Activated CD8-positive, alpha-beta T cell treated with anti-CD3 and anti-CD28 coated beads for 36 hours (primary cell): ENCODE data around the gene FAM98C. TPM values are rescaled to one million over a fixed set of nuclear protein-coding genes. Genes with fewer than 3 reads are reported as not detected.
A peak's percentile ranks its signal among the peaks of the same experiment; 100 is the strongest.

Experiments used
- ATAC-seq: fragments of 200-7000 bp; cut with Tn5 transposase; one replicate; pipeline ENCODE4 v1.10.0; 2021; ENCODE audit warnings: mild to moderate bottlenecking, moderate library complexity
- CTCF ChIA-PET: fragments of 350-600 bp; sonication (Branson Sonifier 250); formaldehyde crosslinking; loops from one replicate; lab custom pipeline; 2021; ENCODE audit warnings: antibody characterized with exemption; lab: Charles Lee
- POLR2A ChIA-PET: fragments of 350-600 bp; sonication (Branson Sonifier 250); formaldehyde crosslinking; loops from one replicate; lab custom pipeline; 2021; ENCODE audit warnings: antibody characterized with exemption; lab: Charles Lee
- DNase-seq: peaks from one replicate; pipeline ENCODE4 v3.0.0-alpha.2; 2020
- H3K27ac Mint-ChIP-seq: one replicate; pipeline ENCODE4 v1.8.0; 2021; ENCODE audit warnings: mild to moderate bottlenecking, mixed read lengths
- H3K27me3 Mint-ChIP-seq: one replicate; pipeline ENCODE4 v1.8.0; 2021; ENCODE audit warnings: mixed read lengths
- H3K36me3 Mint-ChIP-seq: one replicate; pipeline ENCODE4 v1.8.0; 2021; ENCODE audit warnings: low read depth, mixed read lengths
- H3K4me1 Mint-ChIP-seq: one replicate; pipeline ENCODE4 v1.8.0; 2021; ENCODE audit warnings: low read depth, mixed read lengths
- H3K4me3 Mint-ChIP-seq: one replicate; pipeline ENCODE4 v1.8.0; 2021; ENCODE audit warnings: mild to moderate bottlenecking, moderate library complexity, mixed read lengths
- H3K9me3 Mint-ChIP-seq: one replicate; pipeline ENCODE4 v1.8.0; 2021; ENCODE audit warnings: mixed read lengths
- intact Hi-C: fragments of 100-400 bp; cut with micrococcal nuclease; formaldehyde crosslinking; loops from one replicate; pipeline ENCODE4 v1.10.0; 2022
- total RNA-seq, 2 experiments: library from RNA; stranded (reverse); gene quantifications; one replicate each; pipeline ENCODE4 v1.2.3, GENCODE V29; 2021
- TF ChIP-seq, protein P1 (sequence below): fragments of 200-600 bp; IDR thresholded peaks from one replicate; pipeline ENCODE4 v1.8.0; 2022; ENCODE audit warnings: antibody characterized with exemption, mild to moderate bottlenecking

FAM98C gene
- total RNA-seq, 2 experiments from 2014 or later, result 11.7 to 12.5 TPM

DNA sequence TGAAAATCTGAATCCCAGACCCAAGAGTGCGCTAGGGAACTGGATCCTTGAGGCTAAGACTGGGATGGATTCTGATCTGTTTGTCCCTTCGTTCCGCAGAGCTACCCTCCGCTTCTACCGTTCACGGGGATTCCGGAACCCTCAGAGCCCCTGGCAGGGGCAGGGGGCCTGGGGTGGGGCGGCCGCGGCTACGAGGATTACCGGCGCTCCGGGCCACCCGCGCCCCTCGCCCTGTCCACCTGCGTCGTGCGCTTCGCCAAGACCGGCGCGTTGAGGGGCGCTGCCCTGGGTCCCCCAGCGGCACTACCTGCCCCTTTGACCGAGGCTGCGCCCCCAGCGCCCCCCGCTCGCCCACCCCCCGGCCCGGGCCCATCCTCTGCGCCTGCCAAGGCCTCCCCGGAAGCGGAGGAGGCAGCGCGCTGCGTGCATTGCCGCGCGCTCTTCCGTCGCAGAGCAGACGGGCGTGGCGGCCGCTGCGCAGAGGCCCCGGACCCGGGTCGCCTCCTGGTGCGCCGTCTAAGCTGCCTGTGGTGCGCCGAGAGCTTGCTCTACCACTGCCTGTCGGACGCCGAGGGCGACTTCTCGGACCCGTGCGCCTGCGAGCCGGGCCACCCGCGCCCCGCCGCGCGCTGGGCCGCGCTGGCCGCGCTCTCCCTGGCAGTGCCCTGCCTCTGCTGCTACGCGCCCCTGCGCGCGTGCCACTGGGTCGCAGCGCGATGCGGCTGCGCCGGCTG is 7.3 kb upstream of the FAM98C start:
- TF ChIP-seq, protein P1, sequence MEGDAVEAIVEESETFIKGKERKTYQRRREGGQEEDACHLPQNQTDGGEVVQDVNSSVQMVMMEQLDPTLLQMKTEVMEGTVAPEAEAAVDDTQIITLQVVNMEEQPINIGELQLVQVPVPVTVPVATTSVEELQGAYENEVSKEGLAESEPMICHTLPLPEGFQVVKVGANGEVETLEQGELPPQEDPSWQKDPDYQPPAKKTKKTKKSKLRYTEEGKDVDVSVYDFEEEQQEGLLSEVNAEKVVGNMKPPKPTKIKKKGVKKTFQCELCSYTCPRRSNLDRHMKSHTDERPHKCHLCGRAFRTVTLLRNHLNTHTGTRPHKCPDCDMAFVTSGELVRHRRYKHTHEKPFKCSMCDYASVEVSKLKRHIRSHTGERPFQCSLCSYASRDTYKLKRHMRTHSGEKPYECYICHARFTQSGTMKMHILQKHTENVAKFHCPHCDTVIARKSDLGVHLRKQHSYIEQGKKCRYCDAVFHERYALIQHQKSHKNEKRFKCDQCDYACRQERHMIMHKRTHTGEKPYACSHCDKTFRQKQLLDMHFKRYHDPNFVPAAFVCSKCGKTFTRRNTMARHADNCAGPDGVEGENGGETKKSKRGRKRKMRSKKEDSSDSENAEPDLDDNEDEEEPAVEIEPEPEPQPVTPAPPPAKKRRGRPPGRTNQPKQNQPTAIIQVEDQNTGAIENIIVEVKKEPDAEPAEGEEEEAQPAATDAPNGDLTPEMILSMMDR, result no peak
- peak; percentile 54 for DNase-seq
- peak overlapping the region; percentile 56 for H3K27ac Mint-ChIP-seq
- CTCF ChIA-PET, result interaction anchor here (0.6 to 1.1 kb wide), 2 partner anchors 19 to 497 kb away, joined by 3 read pairs; no protein-coding TSS in a partner anchor
- POLR2A ChIA-PET, result interaction anchor here (1.1 to 2.6 kb wide), 3 partner anchors 9 to 15 kb away, joined by 5 to 11 read pairs (median 7); no protein-coding TSS in a partner anchor
- H3K4me3 Mint-ChIP-seq, result peak overlapping the region; percentile 71
- intact Hi-C loops, result no loop called here
- peaks cover 16% of the 10 kb centered on the region for H3K27me3 Mint-ChIP-seq
- peak; percentile 78 for ATAC-seq
- peaks cover 5% of the 10 kb centered on the region for H3K36me3 Mint-ChIP-seq
- no peaks in the 10 kb centered on the region for H3K9me3 Mint-ChIP-seq
- peaks cover 18% of the 10 kb centered on the region for H3K4me1 Mint-ChIP-seq

DNA sequence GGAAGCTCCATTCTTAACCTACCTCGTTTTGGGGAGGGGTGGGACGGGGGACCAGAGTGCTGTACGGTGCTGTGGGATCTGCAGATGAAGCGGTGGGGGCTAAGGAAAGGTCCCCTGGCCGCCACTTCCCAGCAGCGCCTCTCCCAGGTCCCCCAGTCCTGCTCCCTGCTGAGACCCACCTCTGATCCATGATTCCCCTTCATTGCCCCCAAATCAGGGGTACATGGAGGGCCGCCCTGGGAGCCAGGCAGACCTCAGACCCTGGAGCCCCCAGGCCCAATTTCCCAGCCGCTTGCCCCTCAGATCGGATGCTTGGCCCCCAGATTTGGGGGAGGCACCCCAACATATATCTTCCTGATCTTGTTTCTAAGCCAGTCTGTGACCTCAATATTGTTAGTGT is 3.8 kb upstream of the FAM98C start:
- H3K4me1 Mint-ChIP-seq, result peaks cover 21% of the 10 kb centered on the region
- no peak for DNase-seq
- no peak overlapping the region for H3K27ac Mint-ChIP-seq
- H3K4me3 Mint-ChIP-seq, result no peak overlapping the region
- no peak for ATAC-seq
- TF ChIP-seq, protein P1, result no peak
- ChIA-PET CTCF (interaction anchor here (0.9 kb wide), 1 partner anchor 257 kb away, joined by 3 read pairs; no protein-coding TSS in a partner anchor), POLR2A (interaction anchor here (1.8 kb wide), 1 partner anchor 11 kb away, joined by 5 read pairs; the partner anchor contains the start of genes GGN and SPRED3)
- H3K27me3 Mint-ChIP-seq, result peaks cover 4% of the 10 kb centered on the region
- no peaks in the 10 kb centered on the region for H3K9me3 Mint-ChIP-seq
- intact Hi-C loops, result no loop called here
- H3K36me3 Mint-ChIP-seq, result peaks cover 5% of the 10 kb centered on the region

DNA sequence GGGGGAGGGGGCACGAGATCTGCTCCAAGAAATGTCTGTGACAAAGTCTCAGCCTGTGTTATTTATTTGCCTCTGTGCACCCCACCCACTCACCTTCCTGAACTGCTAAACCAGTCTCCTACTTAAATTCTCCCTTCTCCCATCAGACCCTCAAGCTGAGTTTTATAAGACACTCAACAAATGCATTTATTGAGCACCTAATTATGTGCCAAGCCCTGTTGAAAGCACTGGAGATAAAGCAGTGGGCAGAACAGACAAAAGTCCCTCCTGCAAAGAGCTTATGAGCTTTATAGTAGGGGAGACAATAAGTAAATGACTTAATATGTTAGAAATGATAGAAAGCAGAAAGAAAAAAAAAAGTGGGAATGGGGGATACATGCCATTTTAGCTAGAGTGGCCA is 3.4 kb upstream of the FAM98C start:
- POLR2A ChIA-PET, result interaction anchor here (1.8 kb wide), 1 partner anchor 11 kb away, joined by 5 read pairs; the partner anchor contains the start of genes GGN and SPRED3

DNA sequence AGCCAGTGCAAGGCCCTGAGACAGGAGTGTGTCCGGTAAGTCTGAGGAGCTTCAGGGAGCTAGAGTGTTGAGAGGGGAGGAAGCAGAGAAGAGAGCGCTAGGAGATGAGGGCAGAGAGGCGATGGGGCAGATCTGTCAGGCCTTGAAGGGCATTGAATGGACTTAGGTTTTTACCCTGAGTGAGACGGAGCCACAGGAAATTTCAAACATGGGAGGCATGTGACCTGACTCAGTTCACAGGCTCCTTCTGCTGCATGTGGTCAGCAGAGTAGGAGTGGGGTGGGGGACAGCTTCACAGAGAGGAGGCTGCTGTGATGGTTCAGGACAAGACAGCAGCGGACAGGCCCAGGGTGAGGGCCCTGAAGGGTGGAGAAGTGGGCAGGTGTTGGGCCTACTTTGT is 2.5 kb upstream of the FAM98C start:
- TF ChIP-seq, protein P1, result no peak
- H3K4me3 Mint-ChIP-seq, result no peak overlapping the region
- H3K36me3 Mint-ChIP-seq, result peaks cover 7% of the 10 kb centered on the region
- DNase-seq (no peak), ATAC-seq (no peak)
- ChIA-PET CTCF (no interaction called here), POLR2A (interaction anchor here (1.8 kb wide), 1 partner anchor 12 kb away, joined by 5 read pairs; the partner anchor contains the start of genes GGN and SPRED3)
- no peaks in the 10 kb centered on the region for H3K9me3 Mint-ChIP-seq
- H3K4me1 Mint-ChIP-seq, result peaks cover 15% of the 10 kb centered on the region
- H3K27ac Mint-ChIP-seq, result no peak overlapping the region
- intact Hi-C loops, result loop anchor here (10.0 kb wide), 1 partner anchor 234 kb away; no protein-coding TSS in a partner anchor
- peaks cover 3% of the 10 kb centered on the region for H3K27me3 Mint-ChIP-seq

More for the DNA sequence above, 3.4 kb upstream of the FAM98C start:
- Mint-ChIP-seq H3K4me1 (peaks cover 19% of the 10 kb centered on the region), H3K36me3 (peaks cover 5% of the 10 kb centered on the region), H3K4me3 (no peak overlapping the region), H3K27ac (no peak overlapping the region), H3K9me3 (no peaks in the 10 kb centered on the region), H3K27me3 (peaks cover 3% of the 10 kb centered on the region)
- intact Hi-C loops, result no loop called here
- CTCF ChIA-PET, result interaction anchor here (0.8 to 0.9 kb wide), 2 partner anchors 235 to 257 kb away, joined by 3 to 4 read pairs; no protein-coding TSS in a partner anchor
- TF ChIP-seq, protein P1, result no peak
- no peak for ATAC-seq
- DNase-seq, result no peak
